Frontal cortex (tissue), 4 donors: ENCODE data around the gene WDFY4. TPM values are rescaled to one million over a fixed set of nuclear protein-coding genes. Genes with fewer than 3 reads are reported as not detected.

Experiments used
- DNase-seq, 2 donors: peaks; one replicate each; pipeline ENCODE4 v3.0.0; 2012; ENCODE audit warnings: low spot score in 2 of 2
- FAIRE-seq: peaks from 2 replicates; lab custom pipeline; 2012; peaks lifted over from hg19 to GRCh38; lab: Jason Lieb, UNC
- small RNA-seq: library from RNA; depleted of rRNA; stranded (forward); fragments of <200 nt; gene quantifications from one replicate; pipeline ENCODE3, GENCODE V24; 2014
- total RNA-seq: library from RNA; depleted of rRNA; stranded (reverse); fragments of >200 nt; gene quantifications from one replicate; pipeline ENCODE4 v1.2.3, GENCODE V29; 2014
- donor health status: control.
- donor health status: control.
- donor health status: control.

Gene WDFY4
- total RNA-seq, 1 donor from 2014 or later = 0.41 TPM

DNA sequence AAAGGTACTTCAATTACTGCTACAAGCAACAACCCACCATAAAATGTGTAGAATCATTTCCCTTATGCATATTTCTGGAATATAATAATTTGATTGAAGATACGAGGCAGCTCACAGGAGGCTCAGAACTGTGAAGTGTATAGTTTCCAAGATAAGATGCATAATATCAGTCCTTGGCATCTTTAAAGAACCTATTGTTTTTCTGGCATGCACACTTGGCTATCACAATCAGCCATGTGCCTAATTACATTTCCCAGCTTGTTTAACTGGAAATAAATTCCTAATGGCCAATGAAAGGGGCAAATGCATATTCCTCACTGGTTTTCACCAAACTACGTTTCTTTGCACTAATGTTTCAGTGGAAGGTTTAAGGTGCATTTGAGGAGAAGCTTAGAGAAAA is 338.4 kb downstream of the WDFY4 start:
- FAIRE-seq (no peak), DNase-seq (no peak)

GRCh38 chr10:49023752-49024151 is 339.1 kb downstream of the WDFY4 start:
- FAIRE-seq (no peak), DNase-seq (no peak)

DNA sequence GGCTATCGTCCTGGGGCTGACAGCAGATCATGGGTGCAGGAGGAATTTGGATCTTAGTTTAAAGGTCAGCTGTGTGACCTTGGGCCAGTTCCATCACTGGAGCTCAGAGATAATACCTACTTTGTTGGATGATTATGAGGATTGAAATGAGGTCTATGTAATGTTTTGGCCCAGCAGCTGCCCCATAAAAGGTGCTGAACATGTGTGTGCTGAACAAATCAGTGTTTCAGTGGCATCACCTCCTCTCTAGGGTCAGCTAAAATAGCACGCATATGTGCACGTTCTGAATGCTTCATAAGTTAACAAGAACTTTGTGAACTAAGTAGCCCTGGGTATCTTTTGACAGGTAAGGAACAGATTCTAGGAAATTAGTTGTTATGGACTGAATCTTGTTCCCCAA is 339.8 kb downstream of the WDFY4 start:
- DNase-seq (no peak), FAIRE-seq (no peak)

GRCh38 chr10:49025347-49025983 is 340.8 kb downstream of the WDFY4 start:
- DNase-seq = no peak
- FAIRE-seq = no peak

DNA sequence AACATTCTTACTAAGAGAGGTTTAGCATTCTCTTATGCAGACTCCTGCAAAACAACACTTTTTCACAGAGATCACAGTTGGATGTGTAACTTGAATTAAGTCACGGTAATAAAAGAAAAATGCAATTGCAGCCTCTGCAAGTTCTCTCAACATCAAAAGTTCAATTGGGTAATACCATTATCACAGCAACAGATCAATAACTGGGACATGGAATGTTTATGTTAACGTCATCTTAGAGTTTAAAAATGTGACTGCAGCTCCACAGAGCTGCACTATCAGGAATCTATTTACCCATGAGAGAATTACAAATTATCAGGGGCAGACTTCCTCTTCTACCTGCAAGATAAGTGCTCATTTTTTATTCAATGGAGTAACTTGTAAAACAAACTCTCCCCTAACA is 344.0 kb downstream of the WDFY4 start:
- DNase-seq (no peak), FAIRE-seq (no peak)

DNA sequence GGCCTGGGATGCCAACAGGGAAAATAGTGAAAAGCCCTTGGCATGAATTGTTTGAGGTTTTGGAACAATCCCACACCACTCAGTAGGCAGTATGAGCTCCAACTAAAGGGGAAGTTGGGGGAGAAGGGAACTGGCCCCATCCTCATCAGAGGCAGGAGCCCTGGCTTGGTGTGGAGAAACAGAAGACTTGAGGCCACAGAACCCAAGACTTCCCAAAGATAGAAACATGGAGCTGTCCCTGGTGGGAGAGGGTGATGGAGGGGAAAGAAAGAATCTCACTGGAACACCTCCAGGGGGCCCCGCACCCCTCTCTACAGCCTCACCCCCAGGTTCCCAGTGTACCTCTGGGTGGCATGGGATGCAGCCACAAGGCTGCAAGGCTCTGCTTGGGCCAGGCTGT is 345.0 kb downstream of the WDFY4 start:
- DNase-seq = no peak
- no peak for FAIRE-seq

Small RNAs within 50 kb of the gene (small RNA-seq; reads per million reads assigned to genes)
- not detected for gene MIR4294

Other genes with a start within 250 kb of the WDFY4 start
- gene ARHGAP22, start 79.8 kb upstream of the WDFY4 start, total RNA-seq = 1.6 TPM